Islet of Langerhans (tissue), 1 donor: ENCODE measurements around the gene VARS2.
A peak's percentile ranks its signal among the peaks of the same experiment; 100 is the strongest.

ENCODE experiments used
- FAIRE-seq: peaks from one replicate; lab custom pipeline; 2011; peaks lifted over from hg19 to GRCh38; lab: Jason Lieb, UNC

The VARS2 gene

DNA sequence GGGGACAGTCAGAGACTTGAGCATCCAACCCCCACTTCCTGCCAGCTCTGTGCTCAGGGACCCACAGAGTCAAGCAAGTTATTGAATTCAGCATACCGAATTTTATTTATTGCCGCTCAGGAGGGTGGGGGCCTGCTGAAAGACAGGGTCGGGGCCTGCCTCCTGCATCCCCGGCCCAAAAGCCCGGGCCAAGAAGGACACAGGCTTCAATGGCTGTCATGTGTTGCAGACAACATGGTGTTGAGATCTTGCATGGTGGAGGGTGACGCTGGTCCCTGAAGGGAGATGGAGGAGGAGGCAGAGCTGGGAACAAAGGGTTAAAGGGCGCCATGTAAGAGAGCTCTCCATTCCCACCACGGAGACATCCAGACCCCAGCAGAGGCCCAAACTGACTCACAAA is 17.2 kb downstream of the VARS2 start:
- no peak for FAIRE-seq

- FAIRE-seq: no peak
Observed at GRCh38 chr6:30931969-30932645, 18.1 kb downstream of the VARS2 start, which contains the start of gene SFTA2. TSS of gene SFTA2 (minus strand) at chr6:30932170. CDS start at chr6:30932096, 74 bp downstream.

- FAIRE-seq: no peak
Observed at GRCh38 chr6:30932665-30933365, 18.8 kb downstream of the VARS2 start.

GRCh38 chr6:30935018-30935417 is 21.0 kb downstream of the VARS2 start:
- no peak for FAIRE-seq

DNA sequence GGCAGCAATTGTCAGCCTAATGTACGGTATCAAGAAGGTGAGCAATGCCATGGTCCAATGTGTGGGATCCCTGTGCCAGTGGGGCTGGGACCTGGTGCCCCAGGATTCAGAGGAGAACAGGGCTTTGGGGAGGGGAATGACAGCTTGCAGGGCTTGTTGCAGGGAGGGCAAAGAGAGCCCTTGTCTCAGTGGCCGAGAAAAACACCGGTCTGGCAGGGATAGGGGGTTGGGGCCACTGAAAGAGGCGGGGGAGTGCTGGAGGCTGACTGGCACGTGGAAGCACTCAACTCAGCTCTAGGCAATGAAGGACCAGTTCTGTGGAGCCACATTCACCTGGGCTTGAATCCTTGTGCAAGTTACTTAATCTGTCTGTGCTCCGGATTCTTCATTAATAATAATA is 23.2 kb downstream of the VARS2 start:
- no peak for FAIRE-seq

DNA sequence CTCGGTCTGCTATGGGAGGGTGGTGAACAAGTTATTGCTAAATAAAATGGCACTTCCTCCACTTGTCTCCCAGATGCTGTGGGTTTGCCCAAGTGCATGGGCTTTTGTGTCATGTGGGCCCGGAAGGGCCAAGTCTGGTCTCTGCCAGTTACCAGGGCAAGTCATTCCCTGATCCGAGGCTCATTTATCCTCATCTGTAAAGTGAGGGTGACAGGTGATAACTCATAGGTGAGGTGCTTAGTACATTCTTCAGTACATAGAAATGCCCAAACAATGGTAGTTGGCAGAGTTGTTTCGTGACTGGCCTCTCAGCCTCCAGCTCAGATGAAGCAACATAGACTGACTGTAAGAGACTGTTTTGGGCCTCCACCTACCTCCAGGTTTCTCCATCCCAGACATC is 24.7 kb downstream of the VARS2 start:
- FAIRE-seq: no peak

DNA sequence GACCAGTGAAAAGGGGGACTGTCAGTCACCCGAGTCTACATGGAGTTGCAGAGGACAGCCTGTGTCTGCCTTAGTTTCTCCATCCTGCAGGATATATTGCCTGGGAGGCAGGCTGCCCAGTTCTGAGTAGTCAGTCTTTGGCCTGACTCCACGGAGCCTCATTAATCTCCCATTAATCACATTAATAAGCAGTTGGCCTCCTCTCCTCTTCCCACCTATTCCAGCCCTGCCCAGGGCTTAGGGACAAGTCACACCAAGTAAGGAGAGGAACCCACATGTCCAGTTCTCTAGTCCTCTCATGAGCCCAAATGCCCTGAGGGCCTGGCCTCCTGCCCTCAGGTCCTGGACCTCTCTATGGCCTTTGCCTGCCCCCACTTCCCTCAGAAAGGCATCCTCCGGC is 25.4 kb downstream of the VARS2 start:
- FAIRE-seq: no peak

GRCh38 chr6:30940361-30940986 is 26.4 kb downstream of the VARS2 start, which contains the start of gene MUCL3:
TSS of gene MUCL3 (plus strand) at chr6:30940973. CDS start at chr6:30941000, 27 bp downstream.
- FAIRE-seq: no peak

DNA sequence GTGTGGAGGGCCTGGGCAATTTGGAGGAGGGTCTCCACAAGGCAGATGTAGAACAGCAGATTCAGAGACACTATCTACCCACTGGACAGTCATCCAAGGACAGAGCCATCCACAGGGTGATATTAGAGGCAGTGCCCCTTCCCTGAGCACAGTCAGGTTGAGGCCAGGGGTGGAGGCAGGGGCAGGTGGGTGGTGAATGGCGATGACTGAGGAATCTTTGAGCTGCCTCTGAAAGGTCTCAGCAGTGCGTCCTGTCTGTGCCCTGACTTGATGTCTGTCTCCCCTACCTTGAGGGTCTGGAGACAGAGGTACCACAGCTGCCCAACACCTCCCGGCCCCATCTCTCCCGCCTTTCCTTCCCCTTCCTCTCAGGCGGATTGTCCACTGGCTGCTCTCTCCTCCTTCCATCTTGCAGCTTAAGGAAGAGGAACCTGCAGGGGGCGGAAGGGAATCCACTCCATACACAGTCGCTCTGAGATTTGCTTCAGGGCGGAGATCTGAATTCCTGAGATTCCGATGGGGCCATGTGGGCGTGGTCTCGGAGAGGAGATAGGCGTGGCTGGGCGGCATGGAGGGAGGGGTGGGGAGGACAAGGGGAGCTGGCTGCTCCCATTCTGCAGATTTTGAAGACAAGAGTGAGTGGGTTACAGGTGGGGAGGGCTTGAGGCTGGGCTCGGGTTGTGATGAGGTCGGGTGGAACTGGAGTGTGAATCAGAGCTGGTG is 28.5 kb downstream of the VARS2 start:
- no peak for FAIRE-seq

DNA sequence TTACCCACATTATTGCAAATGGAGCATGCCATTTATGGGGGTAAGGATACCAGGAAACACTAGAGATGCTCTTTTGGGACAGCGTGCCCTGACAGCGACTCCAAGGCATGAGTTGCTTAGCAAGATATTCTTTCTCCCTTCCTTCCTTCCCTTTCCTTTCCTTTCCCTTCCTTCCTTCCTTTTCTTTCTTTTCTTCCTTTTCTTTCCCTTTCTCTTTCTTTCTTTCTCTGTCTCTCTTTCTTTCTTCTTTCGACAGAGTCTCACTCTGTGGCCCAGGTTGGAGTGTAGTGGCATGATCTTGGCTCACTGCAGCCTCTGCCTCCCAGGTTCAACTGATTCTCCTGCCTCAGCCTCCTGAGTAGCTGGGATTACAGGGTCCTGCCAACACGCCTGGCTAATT is 30.0 kb downstream of the VARS2 start:
- FAIRE-seq: no peak

- no peak for FAIRE-seq
Observed at GRCh38 chr6:30945281-30945680, 31.2 kb downstream of the VARS2 start.

GRCh38 chr6:30947231-30947630 is 33.2 kb downstream of the VARS2 start:
- no peak for FAIRE-seq

DNA sequence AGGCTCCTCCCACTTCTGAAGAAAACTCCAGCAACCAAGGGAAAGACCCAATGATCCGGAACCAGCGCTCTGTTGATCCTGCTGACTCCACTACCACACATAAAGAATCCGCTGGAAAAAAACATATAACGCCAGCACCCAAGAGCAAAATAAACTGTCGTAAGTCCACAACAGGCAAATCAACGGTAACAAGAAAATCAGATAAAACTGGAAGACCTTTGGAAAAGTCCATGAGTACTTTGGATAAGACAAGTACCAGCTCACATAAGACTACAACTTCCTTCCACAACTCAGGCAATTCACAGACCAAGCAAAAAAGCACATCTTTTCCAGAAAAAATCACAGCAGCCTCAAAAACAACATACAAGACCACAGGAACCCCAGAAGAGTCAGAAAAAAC is 34.8 kb downstream of the VARS2 start:
- no peak for FAIRE-seq

- FAIRE-seq: no peak
Observed at GRCh38 chr6:30951907-30952469, 38.0 kb downstream of the VARS2 start.

DNA sequence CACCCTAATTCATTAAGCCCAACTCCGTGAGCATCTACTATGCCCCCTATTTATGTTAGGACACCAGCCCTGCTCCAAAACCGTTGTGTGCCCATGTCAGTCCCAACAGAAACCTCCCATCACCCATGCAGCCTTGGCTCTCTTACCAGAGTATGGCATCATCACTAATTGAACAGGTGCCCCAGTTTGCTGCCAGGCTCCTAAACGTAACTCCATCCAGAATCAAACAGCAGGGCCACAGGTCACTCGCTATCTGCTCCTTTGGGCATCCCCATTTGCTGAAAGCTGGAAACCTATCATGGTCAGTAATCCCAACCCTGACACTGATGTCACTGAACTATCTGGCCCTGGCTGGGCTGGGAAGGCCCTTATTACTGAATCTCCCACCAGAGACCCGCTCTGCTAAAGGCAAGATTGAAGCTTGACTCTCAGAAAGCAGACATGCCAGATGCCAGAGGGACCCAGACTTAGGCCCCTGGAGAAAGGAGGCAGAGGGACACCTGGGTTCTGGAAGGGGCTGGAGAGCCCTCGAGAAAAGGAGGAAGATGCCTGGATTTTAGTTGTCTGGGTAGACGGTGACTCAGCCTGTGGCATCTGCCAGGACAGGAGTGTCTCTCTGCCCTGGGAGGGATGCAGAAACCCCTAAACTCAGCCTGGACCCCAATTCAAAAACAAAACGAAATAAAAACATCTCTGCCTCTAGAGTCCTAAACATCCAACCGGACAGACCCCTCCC is 40.8 kb downstream of the VARS2 start:
- FAIRE-seq: no peak

GRCh38 chr6:30955367-30956042 is 41.5 kb downstream of the VARS2 start:
- FAIRE-seq: no peak

- FAIRE-seq: no peak
Observed at GRCh38 chr6:30957716-30958115, 43.7 kb downstream of the VARS2 start.

GRCh38 chr6:30960907-30961673 is 47.1 kb downstream of the VARS2 start:
- FAIRE-seq: no peak

DNA sequence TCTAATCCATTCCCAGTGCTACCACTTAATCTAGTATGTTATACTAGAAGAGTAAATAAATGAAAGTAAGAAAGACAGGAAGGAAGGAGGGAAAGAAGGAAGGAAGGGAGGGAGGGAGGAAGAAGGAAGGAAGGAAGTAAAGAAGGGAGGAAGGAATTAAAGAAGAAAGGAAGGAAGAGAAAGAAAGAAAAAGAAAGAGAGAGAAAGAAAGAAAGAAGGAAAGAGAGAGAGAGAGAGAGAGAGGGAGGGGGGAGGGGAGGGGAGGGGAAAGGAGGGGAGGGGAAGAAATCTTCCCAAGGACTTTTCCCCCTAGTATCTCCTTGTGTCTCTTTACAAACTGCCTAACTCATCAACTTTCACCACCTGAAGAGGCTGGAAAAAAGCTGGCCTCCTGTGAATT is 48.7 kb downstream of the VARS2 start:
- no peak for FAIRE-seq

DNA sequence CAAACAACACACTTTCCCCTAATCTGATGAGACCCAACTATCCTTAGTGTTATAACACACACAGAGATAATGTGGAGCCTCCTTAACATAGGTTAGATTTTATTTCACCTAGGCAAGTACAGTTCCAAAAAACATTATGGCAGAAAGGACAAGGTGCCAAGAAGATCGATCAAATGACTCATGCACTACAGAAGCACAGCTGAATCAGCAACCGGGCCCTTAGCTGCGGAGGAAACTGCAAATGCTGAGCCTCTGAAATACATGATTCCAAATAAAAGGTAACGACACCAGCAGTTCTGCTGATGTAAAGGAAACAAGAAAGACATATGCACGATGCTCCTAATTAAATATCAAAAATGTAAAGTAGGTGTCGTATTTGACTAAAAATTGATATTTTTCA is 49.6 kb downstream of the VARS2 start:
- peak; percentile 56 for FAIRE-seq
